ENCODE results near the gene IRAK2. TPM values are rescaled to one million over a fixed set of nuclear protein-coding genes. Genes with fewer than 3 reads are reported as not detected.

The IRAK2 gene
- total and polyA plus RNA-seq, 2 donors (not counting 3 experiments of a cell fraction or from before 2014, with no cell fraction given): 7.9 to 10.0 TPM

DNA sequence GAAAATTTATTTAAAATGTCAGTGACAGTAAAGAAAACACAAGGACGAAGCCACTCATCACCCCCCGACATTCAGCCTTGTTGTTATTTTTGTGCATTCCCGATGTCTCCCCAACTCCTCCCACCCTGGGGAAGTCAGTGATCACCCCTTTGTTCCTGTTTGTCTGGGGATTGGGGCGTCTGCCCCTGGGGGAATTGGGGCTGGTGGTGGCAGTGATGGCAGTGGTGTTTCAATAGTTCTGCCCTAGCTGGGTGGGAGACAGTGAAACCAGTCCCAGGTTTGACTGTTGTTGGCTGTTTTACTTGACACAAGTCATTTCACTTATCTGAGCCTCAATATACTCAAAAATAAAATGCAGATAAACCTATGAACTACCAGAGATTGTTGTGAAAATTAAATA, 33.5 kb downstream of the IRAK2 start:
- TF ChIP-seq POLR2AphosphoS5 (IDR thresholded peaks at IDR 0.05; ENCODE audit: insufficient read depth, low read depth, low read length): no peak
- TF ChIP-seq, protein P1, sequence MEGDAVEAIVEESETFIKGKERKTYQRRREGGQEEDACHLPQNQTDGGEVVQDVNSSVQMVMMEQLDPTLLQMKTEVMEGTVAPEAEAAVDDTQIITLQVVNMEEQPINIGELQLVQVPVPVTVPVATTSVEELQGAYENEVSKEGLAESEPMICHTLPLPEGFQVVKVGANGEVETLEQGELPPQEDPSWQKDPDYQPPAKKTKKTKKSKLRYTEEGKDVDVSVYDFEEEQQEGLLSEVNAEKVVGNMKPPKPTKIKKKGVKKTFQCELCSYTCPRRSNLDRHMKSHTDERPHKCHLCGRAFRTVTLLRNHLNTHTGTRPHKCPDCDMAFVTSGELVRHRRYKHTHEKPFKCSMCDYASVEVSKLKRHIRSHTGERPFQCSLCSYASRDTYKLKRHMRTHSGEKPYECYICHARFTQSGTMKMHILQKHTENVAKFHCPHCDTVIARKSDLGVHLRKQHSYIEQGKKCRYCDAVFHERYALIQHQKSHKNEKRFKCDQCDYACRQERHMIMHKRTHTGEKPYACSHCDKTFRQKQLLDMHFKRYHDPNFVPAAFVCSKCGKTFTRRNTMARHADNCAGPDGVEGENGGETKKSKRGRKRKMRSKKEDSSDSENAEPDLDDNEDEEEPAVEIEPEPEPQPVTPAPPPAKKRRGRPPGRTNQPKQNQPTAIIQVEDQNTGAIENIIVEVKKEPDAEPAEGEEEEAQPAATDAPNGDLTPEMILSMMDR (IDR thresholded peaks at IDR 0.05; ENCODE audit: extremely low read depth in 1 of 2, insufficient read depth in 1 of 2, low read depth in 1 of 2, low read length in 2 of 2): no peak
- TF ChIP-seq EZH2 (IDR thresholded peaks at IDR 0.05; ENCODE audit: borderline replicate concordance, low read depth, low read length, severe bottlenecking): no peak
- TF ChIP-seq MYC (IDR thresholded peaks at IDR 0.05; ENCODE audit: low read depth, low read length): no peak
- no peak for TF ChIP-seq FOS (IDR thresholded peaks at IDR 0.05; ENCODE audit: borderline replicate concordance, insufficient read depth, low read length)
- H3K9ac ChIP-seq (replicated peaks; ENCODE audit: extremely low read depth, insufficient read depth, low read length): no peak overlapping the region
- no peaks in the 10 kb centered on the region for H4K20me1 ChIP-seq (replicated peaks; ENCODE audit: control insufficient read depth, extremely low read depth, insufficient read depth, low read length)
- H3K27ac ChIP-seq (ENCODE audit: insufficient read depth, low read depth, low read length): no peak overlapping the region
- H3K4me2 ChIP-seq (ENCODE audit: insufficient read depth, low read length): no peak overlapping the region
- no peaks in the 10 kb centered on the region for H3K79me2 ChIP-seq (ENCODE audit: control insufficient read depth, insufficient read depth, low read length)
- no peak overlapping the region for H3K4me3 ChIP-seq (replicated peaks in 1 of 3; ENCODE audit: insufficient read depth in 1 of 3, low read depth in 1 of 3, low read length in 3 of 3)
- peaks cover 31% of the 10 kb centered on the region for H3K4me1 ChIP-seq (ENCODE audit: control insufficient read depth, extremely low read depth, insufficient read depth, low read length)
- H2AFZ ChIP-seq (ENCODE audit: low read depth, low read length): no peak overlapping the region
- DNase-seq (ENCODE audit: low read depth, low spot score) (no peak), FAIRE-seq (peak; percentile 31)
- dilution Hi-C loops (cut with MboI; ENCODE audit: extremely low pct_ligation_motif_present, low sequenced_read_pairs): no loop called here
- H3K9me1 ChIP-seq (replicated peaks; ENCODE audit: control insufficient read depth, extremely low read depth, insufficient read depth, low read length): no peaks in the 10 kb centered on the region
- H3K36me3 ChIP-seq (ENCODE audit: control insufficient read depth in 2 of 2, extremely low read depth in 1 of 2, insufficient read depth in 2 of 2, low read length in 2 of 2): peaks cover 0 to 2% of the 10 kb centered on the region in 2 experiments
- no TSS peak for BruUV-seq (replicated peaks)
- no peaks in the 10 kb centered on the region for H3K9me3 ChIP-seq (replicated peaks; ENCODE audit: control insufficient read depth, insufficient read depth, low read length)
- ChIA-PET CTCF (no interaction called here), POLR2A (no interaction called here)
- intact Hi-C loops (cut with micrococcal nuclease): no loop called here
- H3K27me3 ChIP-seq (ENCODE audit: control insufficient read depth in 2 of 2, insufficient read depth in 2 of 2, low read length in 2 of 2): no peaks in the 10 kb centered on the region
